GM13977 (cell line): ENCODE results near the gene SPRYD4.
"Not testable (repeated sequence)": the region's sequence is repeated elsewhere in the genome, so short reads cannot be mapped to it uniquely, and the experiment has no call there.

Experiments
- DNase-seq: peaks from one replicate; pipeline ENCODE4 v3.0.0; 2012; ENCODE audit warnings: low spot score
- in situ Hi-C: fragments of 300-500 bp; cut with MboI; formaldehyde crosslinking; loops from one replicate; pipeline ENCODE4 v1.12.0; 2022; ENCODE audit warnings: low sequenced_read_pairs, low pct_unique_long_range_greater_than_20kb, mixed read lengths, inconsistent platforms; ENCODE audit not compliant: unreplicated experiment
- TF ChIP-seq, protein P1 (sequence below): IDR thresholded peaks from 2 replicates; pipeline ENCODE4 v1.5.1; 2012; ENCODE audit warnings: mild to moderate bottlenecking, control low read depth; ENCODE audit not compliant: insufficient read depth; ENCODE audit errors: extremely low read depth, missing control alignments

The SPRYD4 gene

DNA sequence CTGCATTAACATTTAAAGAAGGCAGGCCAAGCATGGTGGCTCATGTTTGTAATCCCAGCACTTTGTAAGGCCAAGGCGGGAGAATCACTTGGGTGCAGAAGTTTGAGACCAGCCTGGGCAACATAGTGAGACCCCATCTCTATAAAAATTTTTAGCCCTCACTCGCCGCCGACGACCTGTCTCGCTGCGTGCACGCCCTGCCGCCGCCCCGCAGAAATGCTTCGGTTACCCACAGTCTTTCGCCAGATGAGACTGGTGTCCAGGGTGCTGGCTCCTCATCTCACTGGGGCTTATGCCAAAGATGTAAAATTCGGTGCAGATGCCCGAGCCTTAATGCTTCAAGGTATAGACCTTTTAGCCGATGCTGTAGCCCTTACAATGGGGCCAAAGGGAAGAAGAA, 42.4 kb downstream of the SPRYD4 start:
- no peak for DNase-seq
- TF ChIP-seq, protein P1, sequence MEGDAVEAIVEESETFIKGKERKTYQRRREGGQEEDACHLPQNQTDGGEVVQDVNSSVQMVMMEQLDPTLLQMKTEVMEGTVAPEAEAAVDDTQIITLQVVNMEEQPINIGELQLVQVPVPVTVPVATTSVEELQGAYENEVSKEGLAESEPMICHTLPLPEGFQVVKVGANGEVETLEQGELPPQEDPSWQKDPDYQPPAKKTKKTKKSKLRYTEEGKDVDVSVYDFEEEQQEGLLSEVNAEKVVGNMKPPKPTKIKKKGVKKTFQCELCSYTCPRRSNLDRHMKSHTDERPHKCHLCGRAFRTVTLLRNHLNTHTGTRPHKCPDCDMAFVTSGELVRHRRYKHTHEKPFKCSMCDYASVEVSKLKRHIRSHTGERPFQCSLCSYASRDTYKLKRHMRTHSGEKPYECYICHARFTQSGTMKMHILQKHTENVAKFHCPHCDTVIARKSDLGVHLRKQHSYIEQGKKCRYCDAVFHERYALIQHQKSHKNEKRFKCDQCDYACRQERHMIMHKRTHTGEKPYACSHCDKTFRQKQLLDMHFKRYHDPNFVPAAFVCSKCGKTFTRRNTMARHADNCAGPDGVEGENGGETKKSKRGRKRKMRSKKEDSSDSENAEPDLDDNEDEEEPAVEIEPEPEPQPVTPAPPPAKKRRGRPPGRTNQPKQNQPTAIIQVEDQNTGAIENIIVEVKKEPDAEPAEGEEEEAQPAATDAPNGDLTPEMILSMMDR, result no peak
- in situ Hi-C loops, result loop anchor here (10.0 kb wide), 1 partner anchor 54 kb away; no protein-coding TSS in a partner anchor

DNA sequence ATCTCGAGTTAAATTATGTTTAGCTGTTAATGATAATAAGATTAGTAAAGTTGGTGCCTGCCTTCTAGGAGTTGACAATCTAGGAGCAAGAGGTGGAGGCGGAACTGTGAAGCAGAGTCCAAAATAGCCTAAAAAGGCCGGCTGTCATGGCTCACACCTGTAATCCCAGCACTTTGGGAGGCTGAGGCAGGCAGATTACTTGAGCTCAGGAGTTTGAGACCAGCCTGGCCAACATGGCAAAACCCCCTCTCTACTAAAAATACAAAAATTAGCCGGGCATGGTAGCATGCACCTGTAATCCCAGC, 45.6 kb downstream of the SPRYD4 start:
- DNase-seq, result not testable (repeated sequence)
- in situ Hi-C loops, result loop anchor here (10.0 kb wide), 1 partner anchor 51 kb away; no protein-coding TSS in a partner anchor

DNA sequence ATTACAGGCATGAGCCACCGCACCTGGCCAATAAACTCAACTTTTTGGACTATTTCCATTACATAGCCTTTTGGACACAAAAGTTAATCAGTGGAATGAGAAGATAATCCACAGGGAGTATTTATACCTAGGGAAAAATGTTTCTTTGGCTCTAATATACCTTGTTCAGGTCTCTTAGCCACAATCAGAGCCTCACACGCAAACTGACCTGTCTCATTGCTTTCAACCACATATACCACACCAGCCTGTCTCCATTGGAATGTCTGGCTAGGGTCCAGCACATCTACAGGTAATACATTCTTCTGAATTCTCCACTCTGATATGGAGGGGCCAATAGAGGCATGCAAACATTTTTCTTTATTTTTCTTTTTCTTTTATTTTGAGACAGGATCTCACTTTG, 49.5 kb downstream of the SPRYD4 start:
- in situ Hi-C loops, result loop anchor here (10.0 kb wide), 1 partner anchor 47 kb away; no protein-coding TSS in a partner anchor
- DNase-seq, result no peak
- TF ChIP-seq, protein P1, result no peak

DNA sequence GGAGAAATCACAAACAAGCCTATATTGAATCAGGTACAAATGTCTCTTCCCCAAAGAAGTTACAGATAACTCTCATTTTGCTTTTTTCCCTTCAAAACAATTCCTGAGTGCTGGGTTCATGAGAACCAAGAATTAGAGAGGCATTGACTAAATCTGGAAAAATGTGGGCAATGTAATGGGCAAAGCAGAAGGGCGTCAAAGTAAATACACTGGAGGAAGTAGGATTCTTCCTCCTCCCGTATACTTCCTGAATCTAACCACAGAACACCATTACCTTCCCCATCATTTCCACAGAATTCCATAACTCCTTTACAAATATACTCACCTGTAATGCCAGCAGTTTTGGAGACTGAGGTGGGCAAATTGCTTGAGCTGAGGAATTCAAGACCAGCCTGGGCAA, 50.2 kb downstream of the SPRYD4 start:
- in situ Hi-C loops, result loop anchor here (10.0 kb wide), 1 partner anchor 46 kb away; no protein-coding TSS in a partner anchor
- DNase-seq, result no peak
- TF ChIP-seq, protein P1, result no peak

DNA sequence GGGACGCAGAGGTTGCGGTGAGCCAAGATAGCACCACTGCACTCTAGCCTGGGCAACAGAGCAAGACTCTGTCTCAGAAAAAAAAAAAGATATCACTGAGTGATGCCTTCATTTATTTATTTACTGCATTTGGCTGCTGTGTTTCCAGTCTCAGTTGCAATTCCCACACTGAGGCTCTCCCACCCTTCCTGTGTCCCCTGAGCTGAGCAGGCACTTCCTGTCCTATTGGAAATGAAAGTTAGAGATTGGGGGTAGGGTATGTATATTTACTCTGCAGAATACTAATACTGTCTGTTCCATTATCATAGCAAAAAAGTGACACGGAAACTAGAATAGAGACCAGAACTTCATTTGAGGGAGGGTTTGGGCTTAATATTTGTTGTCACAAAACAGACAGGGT, 51.7 kb downstream of the SPRYD4 start:
- TF ChIP-seq, protein P1, result no peak
- in situ Hi-C loops, result loop anchor here (10.0 kb wide), 1 partner anchor 65 kb away; no protein-coding TSS in a partner anchor
- DNase-seq, result no peak

DNA sequence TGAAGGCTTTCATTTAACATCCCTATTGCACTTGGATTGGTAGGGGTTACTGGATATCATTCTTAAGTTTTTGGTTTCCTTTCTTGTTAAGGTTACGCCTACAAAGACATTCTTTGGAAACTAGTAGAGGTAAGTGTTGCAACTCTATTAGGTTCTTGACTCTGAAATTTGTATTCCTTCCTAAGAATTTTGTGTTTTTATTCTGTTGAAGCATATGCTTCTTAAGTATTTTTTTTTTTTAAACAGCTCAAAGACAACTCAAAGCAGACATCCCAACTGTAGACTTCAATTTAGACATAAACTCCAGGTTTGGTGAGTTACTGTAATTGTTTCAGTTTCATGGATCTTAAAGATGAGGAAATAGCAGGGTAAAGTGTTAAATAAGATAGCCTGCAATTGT, 52.1 kb downstream of the SPRYD4 start:
- DNase-seq, result no peak
- TF ChIP-seq, protein P1, result no peak
- in situ Hi-C loops, result loop anchor here (10.0 kb wide), 1 partner anchor 64 kb away; no protein-coding TSS in a partner anchor

DNA sequence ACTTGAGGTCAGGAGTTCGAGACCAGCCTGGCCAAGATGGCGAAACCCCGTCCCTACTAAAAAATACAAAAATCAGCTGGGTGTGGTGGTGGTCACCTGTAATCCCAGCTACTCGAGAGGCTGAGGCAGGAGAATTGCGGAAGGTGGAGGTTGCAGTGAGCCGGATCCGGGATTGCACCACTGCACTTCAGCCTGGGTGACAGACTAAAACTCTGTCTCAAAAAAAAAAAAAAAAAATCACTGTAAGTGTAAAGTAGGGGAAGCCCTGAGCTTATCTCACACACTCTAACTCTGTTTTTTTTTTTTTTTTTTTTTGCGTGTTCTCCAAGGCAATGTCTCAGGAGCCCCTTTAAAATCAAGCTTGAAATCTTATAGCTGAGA, 52.8 kb downstream of the SPRYD4 start:
- in situ Hi-C loops, result loop anchor here (10.0 kb wide), 1 partner anchor 64 kb away; no protein-coding TSS in a partner anchor
- TF ChIP-seq, protein P1, result no peak
- no peak for DNase-seq
